Stimulated activated CD8-positive, alpha-beta memory T cell treated with anti-CD3 and anti-CD28 coated beads, Interleukin-4, amount 100 ng/mL, for 24 hours (primary cell): ENCODE measurements around the gene BEAN1.

Source experiments
- DNase-seq: peaks from one replicate; pipeline ENCODE4 v3.0.0-alpha.2; 2020; ENCODE audit warnings: low read depth

Gene BEAN1

GRCh38 chr16:66419527-66419926, 7.6 kb upstream of the BEAN1 start:
- no peak for DNase-seq

- DNase-seq, result no peak
Observed at GRCh38 chr16:66420396-66420795, 6.7 kb upstream of the BEAN1 start.

- no peak for DNase-seq
Observed at GRCh38 chr16:66421891-66422290, 5.2 kb upstream of the BEAN1 start.

GRCh38 chr16:66422366-66422765, 4.7 kb upstream of the BEAN1 start:
- no peak for DNase-seq

GRCh38 chr16:66423177-66423576, 3.9 kb upstream of the BEAN1 start:
- no peak for DNase-seq

GRCh38 chr16:66425651-66426050, 1.4 kb upstream of the BEAN1 start:
- no peak for DNase-seq

GRCh38 chr16:66426112-66427035, 721 bp upstream of the BEAN1 start:
- DNase-seq, result no peak

GRCh38 chr16:66427871-66428681, 981 bp downstream of the BEAN1 start:
- DNase-seq, result no peak

- DNase-seq, result no peak
Observed at GRCh38 chr16:66428682-66429251, 1.7 kb downstream of the BEAN1 start.

GRCh38 chr16:66429290-66429962, 2.3 kb downstream of the BEAN1 start:
- DNase-seq, result no peak

GRCh38 chr16:66430214-66430613, 3.1 kb downstream of the BEAN1 start:
- DNase-seq, result no peak

- no peak for DNase-seq
Observed at GRCh38 chr16:66431760-66432159, 4.7 kb downstream of the BEAN1 start.

- DNase-seq, result no peak
Observed at GRCh38 chr16:66432429-66432828, 5.3 kb downstream of the BEAN1 start.

GRCh38 chr16:66434619-66435430, 7.7 kb downstream of the BEAN1 start:
- DNase-seq, result no peak

- DNase-seq, result no peak
Observed at GRCh38 chr16:66435896-66436295, 8.8 kb downstream of the BEAN1 start.

GRCh38 chr16:66437391-66437945, 10.4 kb downstream of the BEAN1 start:
- DNase-seq, result no peak

GRCh38 chr16:66438536-66438935, 11.4 kb downstream of the BEAN1 start:
- no peak for DNase-seq

- no peak for DNase-seq
Observed at GRCh38 chr16:66439051-66439730, 12.1 kb downstream of the BEAN1 start.

- no peak for DNase-seq
Observed at GRCh38 chr16:66440271-66440802, 13.2 kb downstream of the BEAN1 start.

GRCh38 chr16:66440970-66441369, 13.9 kb downstream of the BEAN1 start:
- DNase-seq, result no peak
